HL-60/S4 (cell line): Measurements from ENCODE around the gene WNT5A.
"Not testable (repeated sequence)": the region's sequence is repeated elsewhere in the genome, so short reads cannot be mapped to it uniquely, and the experiment has no call there.

Source experiments
- in situ Hi-C: fragments of 300-500 bp; cut with MboI; formaldehyde crosslinking; loops from 2 replicates; pipeline ENCODE4 v1.14.3; 2022; ENCODE audit warnings: low sequenced_read_pairs

The WNT5A gene

GRCh38 chr3:55507808-55508207 is 20.7 kb upstream of the WNT5A start:
- in situ Hi-C loops: no loop called here

- in situ Hi-C loops: no loop called here
Observed at GRCh38 chr3:55505776-55506175, 18.7 kb upstream of the WNT5A start.

- in situ Hi-C loops: not testable (repeated sequence)
Observed at GRCh38 chr3:55505102-55505501, 18.0 kb upstream of the WNT5A start.

GRCh38 chr3:55501905-55502304 is 14.8 kb upstream of the WNT5A start:
- in situ Hi-C loops: no loop called here

GRCh38 chr3:55500555-55501330 is 13.6 kb upstream of the WNT5A start:
- in situ Hi-C loops: no loop called here

GRCh38 chr3:55498520-55498919 is 11.4 kb upstream of the WNT5A start:
- in situ Hi-C loops: no loop called here

GRCh38 chr3:55497250-55497649 is 10.1 kb upstream of the WNT5A start:
- in situ Hi-C loops: no loop called here

- in situ Hi-C loops: no loop called here
Observed at GRCh38 chr3:55494976-55495375, 7.9 kb upstream of the WNT5A start.

- in situ Hi-C loops: no loop called here
Observed at GRCh38 chr3:55492976-55493375, 5.9 kb upstream of the WNT5A start.

GRCh38 chr3:55491296-55491816 is 4.2 kb upstream of the WNT5A start:
- in situ Hi-C loops: no loop called here

GRCh38 chr3:55490276-55490913 is 3.3 kb upstream of the WNT5A start:
- in situ Hi-C loops: no loop called here

- in situ Hi-C loops: no loop called here
Observed at GRCh38 chr3:55489798-55490132, 2.7 kb upstream of the WNT5A start.

GRCh38 chr3:55488398-55489055 is 1.4 kb upstream of the WNT5A start:
- in situ Hi-C loops: no loop called here

GRCh38 chr3:55487381-55488241 is 505 bp upstream of the WNT5A start:
- in situ Hi-C loops: no loop called here

- in situ Hi-C loops: no loop called here
Observed at GRCh38 chr3:55486101-55486856, 827 bp downstream of the WNT5A start.

GRCh38 chr3:55484801-55485791 is 2.0 kb downstream of the WNT5A start:
- in situ Hi-C loops: no loop called here

- in situ Hi-C loops: no loop called here
Observed at GRCh38 chr3:55484191-55484689, 2.9 kb downstream of the WNT5A start.

- in situ Hi-C loops: no loop called here
Observed at GRCh38 chr3:55483196-55484095, 3.7 kb downstream of the WNT5A start.
